DMS153 (cell line): ENCODE measurements around the gene CYB5R4.
"Not testable (repeated sequence)": the region's sequence is repeated elsewhere in the genome, so short reads cannot be mapped to it uniquely, and the experiment has no call there.

Experiments used
- DNase-seq: peaks from one replicate; lab custom pipeline; 2025; lab: John Stamatoyannopoulos, UW

CYB5R4 gene

DNA sequence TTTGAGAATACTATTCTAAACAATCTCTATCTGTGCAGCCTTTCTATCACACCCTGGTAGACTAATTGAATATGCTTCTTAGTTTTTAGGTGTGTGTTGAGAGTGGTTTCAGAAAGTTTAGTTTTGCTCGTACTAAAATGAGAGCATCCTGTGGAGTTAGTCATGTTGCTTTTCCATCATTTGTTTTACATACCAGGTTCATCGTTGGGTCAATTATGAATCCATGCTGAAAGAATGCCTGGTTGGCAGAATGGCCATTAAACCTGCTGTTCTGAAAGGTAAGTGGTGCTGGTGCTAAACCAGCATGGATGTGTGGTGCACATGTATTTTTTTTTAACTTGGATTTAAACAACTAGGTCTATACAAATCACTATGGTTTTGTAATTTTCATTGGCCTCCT, 49.3 kb downstream of the CYB5R4 start:
- DNase-seq = no peak

DNA sequence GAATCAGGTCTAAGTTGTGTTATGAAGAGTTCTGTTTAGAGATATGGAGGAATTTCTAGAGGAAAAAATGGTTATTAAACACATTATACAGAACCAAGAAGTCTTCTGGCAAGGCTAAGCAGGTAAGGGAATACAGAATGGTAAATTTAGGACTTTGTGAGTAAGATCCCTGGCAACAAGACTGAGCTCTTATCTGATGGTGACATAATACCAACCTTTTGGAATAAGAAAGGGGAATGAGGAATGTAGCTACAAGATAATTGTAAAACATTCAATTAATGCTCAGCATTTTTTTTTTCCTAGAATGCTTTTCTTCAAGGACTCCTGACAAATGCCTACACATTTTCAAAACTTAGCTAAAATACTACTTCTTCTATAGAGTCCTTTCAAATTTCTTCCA, 51.8 kb downstream of the CYB5R4 start:
- no peak for DNase-seq

DNA sequence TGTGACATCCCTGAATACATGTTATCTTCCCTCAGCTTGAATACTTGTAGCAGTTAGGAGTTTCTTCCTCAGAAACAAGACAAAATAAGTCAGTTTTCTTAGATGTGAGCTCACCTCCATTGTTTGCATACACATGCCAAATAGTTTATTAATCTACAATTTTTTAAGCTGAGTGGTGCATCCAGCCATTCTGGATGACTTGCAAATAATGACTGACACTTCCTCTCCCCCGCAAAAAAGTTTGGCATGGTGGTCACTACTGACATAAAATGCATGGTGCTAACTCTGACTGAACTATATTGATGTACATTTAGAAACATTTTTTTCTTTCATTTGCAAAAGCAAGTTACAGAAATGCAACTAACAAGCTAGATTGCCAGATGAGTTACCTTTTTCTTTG, 55.5 kb downstream of the CYB5R4 start:
- no peak for DNase-seq

DNA sequence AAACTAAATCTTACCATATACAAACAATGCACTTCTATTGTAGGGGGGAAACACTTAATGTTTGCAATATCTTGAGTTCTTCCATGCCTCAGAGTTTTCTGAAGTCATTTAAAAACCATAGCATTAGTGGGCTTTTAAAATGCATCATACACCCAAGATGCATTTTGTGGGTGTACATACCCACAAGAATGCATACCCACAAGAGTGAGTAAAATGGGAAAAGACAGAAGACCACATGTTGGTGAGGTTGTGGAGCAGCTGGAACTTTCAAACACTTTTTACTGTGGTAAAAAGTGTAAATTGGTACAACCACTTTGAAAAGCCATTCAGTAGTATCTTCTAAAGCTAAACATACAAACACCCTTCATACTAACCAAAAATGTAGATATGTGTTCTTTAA, 57.5 kb downstream of the CYB5R4 start:
- no peak for DNase-seq

DNA sequence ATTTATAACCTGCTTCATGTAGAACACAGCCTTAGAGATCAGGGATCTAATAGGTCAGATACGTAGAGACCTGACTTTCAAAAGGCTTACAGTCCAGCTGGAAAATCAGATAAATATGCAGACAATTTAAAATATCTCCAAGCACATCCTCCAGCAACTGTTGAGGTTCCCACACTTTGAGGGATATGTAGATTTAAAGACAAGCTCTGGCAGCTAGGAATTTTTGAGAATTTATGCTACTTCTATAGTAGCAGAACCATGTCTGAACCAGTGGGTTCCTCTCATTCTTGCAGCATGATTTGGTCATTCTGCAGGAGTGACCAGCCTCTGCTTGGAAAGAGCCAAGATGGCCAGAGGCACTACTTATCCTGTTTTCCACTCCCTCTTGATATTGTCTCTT, 60.5 kb downstream of the CYB5R4 start:
- DNase-seq = no peak

DNA sequence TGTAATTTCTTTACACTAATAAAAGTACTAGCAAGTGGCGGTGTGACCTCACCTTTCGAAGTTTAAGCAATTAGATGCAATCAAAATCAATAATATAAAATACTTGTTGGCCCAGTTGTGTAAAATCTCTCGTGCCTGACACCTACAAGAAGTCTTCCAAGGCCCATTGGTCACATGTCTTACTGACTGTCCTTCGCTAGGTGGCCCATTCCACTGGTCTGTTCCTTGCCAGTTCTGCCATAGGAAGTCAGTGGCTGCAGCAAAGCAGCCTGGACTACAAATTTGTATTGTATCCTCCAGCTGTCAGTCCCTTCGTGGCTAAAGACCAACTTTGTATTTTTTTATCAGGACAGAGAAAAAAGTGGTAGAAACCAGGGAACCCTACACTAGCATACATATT, 61.8 kb downstream of the CYB5R4 start:
- DNase-seq = no peak

DNA sequence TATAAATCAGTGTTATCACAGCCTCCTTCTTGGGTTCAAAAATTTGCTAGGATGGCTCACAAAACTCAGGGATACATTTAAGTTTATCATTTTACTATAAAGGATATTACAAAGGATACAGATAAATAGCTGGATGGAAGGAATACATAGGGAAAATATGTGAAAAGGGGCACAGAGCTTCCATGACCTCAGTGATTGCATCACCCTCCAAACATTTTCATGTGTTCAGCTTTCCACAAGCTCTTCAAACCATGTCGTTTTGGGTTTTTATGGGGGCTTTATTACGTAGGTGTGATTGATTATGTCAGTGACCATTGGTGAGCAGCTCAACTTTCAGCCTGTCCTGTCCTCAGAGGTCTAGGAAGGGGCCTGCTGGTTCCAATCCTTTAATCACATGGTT, 68.0 kb downstream of the CYB5R4 start:
- no peak for DNase-seq

DNA sequence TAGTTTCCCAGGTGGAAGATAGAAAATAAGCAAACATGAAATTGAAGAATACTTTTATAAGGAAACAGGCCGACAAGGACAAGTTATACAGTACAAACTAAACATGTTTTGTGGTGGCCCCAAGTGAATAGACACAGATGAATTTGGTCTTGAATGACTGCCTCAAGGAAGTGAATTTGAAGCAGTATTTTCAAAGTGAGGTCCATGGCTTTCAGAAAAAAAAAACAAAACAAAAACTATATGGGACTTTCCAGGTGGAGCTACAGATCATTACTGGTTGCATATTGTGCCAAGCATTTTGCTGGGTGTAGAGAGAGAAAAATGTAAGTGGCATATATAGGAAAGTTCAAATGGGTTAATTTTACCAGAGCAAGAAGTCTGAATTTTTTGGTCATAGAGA, 68.8 kb downstream of the CYB5R4 start:
- no peak for DNase-seq

DNA sequence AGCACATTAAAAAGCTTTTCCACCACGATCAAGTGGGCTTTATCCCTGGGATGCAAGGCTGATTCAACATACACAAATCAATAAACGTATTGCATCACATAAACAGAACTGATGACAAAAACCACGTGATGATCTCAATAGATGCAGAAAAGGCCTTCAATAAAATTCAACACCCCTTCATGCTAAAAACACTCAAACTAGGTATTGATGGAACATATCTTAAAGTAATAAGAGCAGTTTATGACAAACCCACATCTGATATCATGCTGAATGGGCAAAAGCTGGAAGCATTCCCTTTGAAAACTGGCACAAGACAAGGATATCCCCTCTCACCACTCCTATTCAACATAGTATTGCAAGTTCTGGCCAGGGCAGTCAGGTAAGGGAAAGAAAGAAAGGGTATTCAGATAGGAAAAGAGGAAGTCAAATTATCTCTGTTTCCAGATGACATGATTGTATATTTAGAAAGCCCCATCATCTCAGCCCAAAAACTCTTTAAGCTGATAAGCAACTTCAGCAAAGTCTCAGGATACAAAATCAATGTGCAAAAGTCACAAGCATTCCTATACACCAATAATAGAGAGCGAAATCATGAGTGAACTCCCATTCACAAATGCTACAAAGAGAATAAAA, 86.8 kb downstream of the CYB5R4 start:
- DNase-seq = not testable (repeated sequence)

DNA sequence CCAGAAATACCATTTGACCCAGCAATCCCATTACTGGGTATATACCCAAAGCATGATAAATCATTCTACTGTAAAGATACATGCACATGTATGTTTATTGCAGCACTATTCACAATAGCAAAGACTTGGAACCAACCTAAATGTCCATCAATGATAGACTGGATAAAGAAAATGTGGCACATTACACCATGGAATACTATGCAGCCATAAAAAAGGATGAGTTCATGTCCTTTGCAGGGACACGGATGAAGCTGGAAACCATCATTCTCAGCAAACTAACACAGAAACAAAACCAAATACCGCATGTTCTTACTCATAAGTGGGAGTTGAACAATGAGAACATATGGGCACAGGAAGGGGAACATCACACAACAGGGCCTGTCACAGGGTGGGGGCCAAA, 88.5 kb downstream of the CYB5R4 start:
- not testable (repeated sequence) for DNase-seq

DNA sequence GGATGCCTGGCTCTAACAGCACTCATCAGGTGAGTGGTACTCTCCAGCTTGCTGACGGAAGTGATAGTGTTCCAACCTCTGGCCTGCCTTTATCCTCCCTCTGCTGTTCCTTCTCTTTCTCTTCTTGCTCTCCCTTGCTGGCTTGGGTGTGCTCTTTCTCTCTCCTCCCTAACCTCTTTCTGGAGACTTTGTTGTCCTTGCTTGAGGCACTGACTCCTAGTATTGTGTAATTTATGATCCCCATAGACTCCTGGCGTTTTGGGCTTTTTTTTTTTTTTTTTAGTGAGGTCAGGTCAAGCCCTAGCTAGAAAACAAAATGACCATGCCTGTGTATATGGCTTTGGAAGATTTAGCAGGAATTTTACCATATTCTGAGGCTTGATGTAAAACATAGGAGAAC, 89.4 kb downstream of the CYB5R4 start:
- DNase-seq = no peak

DNA sequence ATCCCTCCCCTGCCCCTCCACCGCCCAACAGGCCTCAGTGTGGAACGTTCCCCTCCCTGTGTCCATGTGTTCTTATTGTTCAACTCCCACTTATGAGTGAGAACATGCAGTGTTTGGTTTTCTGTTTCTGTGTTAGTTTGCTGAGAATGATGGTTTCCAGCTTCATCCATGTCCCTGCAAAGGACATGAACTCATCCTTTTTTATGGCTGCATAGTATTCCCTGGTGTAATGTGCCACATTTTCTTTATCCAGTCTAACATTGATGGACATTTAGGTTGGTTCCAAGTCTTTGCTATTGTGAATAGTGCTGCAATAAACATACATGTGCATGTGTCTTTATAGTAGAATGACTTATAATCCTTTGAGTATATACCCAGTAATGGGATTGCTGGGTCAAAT, 91.9 kb downstream of the CYB5R4 start:
- not testable (repeated sequence) for DNase-seq

DNA sequence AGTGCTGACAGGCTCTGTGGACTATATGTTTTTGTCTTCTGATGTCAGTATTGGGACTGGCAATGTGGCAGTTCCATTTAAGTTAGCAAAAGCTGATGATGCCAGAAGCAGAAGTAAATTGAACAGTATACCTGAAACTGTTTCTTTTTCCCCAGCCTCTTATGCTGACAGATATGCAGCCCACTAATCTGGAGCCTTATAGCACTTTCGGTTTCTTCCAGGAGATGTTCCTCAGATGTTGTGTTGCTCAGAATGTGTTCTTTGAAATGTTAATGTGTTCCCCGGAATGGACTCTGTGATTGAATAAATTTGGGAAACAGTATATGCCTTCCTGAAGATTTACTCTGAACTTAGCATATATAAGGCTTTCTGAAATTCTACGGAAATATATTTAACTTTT, 93.3 kb downstream of the CYB5R4 start:
- DNase-seq = no peak

DNA sequence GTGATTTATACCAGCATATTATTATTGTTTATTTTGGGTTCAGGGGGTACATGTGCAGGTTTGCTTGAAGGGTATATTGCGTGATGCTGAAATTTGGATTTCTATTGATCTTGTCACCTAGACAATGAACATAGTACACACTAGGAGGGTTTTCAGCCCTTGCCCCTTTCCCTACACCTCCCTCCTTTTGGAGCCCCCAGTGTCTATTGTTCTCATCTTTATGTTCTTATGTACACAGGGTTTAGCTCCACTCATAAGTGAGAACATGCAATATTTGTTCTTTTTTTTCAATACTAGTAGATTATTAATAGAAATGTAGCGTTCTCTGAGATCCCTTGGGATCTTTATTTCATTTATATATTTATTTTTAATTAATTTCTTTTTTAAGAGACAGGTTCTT, 94.9 kb downstream of the CYB5R4 start:
- no peak for DNase-seq

DNA sequence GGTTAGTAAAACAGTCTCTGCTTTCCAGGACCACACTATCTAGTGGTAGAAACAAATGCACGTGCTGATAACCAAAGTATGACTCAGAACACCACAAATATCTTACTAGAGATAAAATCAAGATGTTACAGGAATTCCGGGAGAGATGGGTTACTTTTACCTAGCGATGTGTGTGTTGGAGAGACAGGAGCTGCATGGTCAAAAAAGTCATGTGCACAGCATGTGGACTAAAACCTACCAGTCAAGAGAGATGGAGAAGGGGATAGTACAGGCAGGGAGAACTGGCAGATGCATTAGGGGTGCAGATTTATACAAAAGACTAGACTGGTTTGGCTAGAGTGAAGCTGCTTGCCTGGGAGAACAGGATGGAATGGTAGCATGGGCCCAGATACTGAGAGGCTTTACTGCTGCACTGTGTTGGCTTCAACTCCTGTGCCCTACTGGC, 98.8 kb downstream of the CYB5R4 start:
- no peak for DNase-seq

DNA sequence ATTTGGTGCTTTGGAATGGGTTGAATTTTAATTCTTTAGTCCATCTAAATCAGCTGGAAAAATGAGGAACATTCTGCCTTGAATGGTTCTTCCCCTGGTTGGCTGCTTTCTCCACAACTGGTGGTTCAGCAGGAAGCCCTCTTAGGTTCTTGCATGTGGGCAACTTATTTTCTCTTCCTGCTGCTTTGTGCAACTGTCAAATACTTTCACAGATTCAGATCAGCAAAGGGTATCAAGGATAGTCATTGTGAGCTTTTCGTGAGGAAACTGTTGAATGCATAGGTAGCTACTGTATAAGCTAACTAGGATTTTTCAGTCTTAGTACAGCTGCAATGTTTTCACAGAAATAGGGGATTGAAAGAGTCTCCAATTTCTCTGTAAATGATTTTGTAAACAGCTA, 101.2 kb downstream of the CYB5R4 start:
- DNase-seq = no peak

DNA sequence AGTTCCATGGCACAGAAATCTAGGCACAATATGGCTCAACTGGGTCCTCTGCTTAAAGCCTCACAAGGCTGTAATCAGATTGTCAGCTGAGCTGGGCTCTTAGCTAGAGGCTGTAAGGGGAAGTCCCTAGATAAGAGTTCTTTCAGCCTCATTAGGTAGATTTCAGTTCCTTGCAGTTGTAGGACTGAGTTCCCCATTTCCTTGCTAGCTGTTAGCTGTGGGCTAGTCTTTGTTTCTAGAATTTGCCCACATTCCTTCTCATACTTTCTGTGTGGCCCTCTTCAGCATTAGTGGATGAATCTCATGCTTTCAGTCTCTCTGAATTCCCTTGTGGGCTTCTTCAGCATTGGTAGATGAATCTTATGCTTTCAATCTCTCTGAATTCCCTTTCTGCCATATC, 103.1 kb downstream of the CYB5R4 start:
- no peak for DNase-seq

DNA sequence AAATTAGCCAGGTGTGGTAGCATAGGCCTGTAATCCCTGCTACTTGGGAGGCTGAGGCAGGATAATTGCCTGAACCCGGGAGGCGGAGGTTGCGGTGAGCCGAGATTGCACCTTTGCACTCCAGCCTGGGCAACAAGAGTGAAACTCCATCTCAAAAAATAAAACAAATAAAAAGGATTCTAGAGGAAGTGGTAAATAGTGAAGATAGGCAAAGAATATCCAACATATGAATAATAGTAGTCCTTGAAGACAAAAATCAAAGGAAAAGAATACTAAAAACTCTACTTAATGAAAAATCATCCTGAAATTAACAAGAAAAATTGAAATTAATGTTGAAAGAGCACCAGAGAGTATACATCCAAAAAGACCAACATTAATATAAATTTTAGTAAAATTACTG, 107.0 kb downstream of the CYB5R4 start:
- DNase-seq = no peak

DNA sequence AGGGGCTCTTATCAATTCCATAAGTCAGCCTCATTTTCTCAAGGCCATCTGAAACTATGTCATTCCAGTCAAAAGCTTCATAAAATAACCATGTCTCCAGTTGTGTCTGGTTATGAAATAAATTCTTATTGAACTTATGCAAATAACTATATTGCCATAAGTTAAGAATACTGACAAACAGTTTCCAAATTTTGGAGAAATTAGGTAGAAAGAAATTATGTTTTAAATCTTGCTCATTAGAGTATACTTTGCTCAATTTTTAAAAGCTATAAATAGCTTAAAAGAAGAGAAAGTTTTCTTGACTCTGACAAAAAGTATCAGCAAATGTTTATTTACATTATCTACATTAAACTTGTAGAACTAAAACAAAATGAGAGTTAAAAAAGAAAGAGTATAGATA, 111.1 kb downstream of the CYB5R4 start:
- DNase-seq = no peak

DNA sequence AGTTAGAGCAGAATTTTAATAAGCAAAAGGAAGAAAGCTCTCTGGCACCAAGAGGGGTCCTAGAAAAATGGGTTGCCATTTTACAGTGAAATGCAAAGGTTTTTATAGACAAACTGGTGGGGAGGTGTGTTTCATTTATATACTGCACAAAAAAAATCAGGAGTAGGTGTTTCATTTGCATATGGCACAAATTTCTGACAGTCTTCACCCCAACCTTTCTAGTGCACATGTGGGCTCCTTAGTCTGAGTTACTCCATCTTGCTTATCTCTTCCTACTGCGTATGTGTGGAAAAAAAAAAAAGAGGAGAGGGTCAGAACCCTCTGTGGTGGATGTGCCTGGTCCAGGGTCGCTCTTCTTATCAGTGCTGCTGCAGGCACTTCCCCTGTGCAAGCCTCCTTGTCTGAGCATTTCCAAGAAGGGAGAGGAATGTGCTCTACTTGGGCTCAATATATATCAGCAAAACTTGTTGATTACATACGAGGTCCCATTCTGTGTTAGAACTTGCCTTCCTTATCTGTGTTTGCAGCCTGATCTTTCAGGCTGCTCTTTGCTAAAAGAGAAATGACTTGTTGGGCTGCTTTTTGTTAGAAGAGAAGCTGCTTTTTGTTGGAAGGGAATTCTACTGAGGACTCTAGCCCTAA, 115.0 kb downstream of the CYB5R4 start:
- DNase-seq = no peak

DNA sequence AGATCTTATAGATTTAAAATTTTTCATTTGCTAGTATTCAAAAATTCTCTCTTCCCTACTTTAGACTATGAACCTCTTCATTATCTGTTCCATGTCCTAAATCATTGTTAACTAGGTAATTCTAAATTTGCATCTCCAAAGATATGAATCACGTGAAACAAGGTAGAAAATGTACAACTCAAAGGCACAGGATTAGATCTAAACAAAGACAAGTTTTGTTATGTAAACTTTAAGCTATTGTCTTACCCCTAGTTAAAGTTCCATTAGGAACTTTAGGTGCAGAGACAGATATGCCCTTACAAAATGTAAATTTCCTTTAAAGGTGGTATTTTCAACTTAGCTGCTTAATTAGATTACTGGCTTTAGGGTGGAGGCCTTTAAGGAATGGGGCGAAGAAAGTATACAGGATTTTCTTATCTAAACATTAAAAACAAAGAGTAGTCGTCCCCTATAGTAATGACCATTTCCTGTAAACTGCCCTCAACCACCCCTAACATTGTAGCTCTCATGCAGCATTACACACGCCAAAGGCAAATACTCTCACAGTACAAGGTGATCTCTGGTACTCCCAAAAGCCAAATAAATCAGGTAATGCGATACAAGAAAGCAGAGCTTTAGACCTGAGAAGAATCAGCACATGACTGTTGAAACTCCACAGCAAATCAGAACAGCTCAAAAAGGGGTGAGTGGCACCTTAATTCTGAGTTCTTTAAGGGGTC, 116.7 kb downstream of the CYB5R4 start:
- DNase-seq = peak; percentile 24

DNA sequence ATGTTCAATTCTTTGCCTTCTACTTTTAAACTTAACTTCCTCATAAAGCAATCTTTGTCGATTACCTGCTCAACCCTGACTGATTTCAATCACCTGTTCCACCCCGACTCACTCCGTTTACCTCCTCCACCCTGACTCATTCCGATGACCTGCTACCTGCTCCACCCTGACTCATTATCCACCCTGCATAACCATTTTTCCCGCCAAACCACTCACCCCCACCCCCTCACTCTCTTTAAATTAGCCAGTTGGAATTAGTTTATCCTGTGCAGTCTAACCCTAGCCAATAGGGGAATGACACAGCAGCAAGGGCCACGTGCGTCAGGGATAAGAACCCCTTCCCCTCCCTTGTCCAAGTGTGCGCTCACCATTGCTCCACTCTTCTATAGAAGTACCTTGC, 117.4 kb downstream of the CYB5R4 start:
- no peak for DNase-seq

DNA sequence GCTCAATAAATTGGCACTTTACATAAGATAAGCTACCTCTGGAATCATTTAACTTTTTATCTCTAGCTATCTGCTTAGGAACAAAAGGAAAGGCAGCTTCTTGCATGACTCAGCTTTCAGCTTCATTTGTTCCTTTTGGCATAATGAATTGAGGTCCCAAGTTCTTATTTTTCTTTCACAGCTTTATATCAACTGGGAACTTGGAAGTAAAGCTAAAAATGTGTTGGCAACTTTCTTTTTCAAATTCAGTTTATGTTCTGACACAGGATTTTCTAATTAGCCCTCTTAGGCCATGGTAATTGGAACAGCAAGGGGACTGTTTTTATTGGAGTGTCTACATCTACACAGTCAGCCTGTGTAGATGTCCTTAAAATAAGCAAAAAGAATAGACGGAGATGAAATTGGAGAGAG, 118.8 kb downstream of the CYB5R4 start:
- DNase-seq = no peak

DNA sequence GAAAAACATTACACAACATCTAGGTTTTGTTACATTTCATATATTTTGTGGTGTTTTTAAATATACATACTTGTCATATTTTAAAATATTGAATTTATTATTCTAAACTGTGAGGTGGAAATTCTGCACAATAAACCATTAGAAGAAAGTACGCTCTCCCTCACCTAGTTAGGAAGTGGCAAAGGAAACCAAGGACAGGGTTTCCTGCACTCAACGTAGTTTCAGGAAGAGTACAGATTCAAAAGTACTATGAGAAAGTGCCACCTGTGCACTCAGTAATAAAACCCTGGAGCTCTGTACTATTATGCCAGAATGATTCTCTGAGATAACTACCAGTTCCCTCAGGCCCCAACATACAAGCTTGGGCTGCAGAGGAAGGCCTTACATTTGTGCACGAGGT, 119.5 kb downstream of the CYB5R4 start:
- no peak for DNase-seq
